Pancreas (tissue), 10 donors: ENCODE measurements around the gene AOAH. TPM values are rescaled to one million over a fixed set of nuclear protein-coding genes. Genes with fewer than 3 reads are reported as not detected.

Experiments
- ATAC-seq, 4 donors: fragments of 200-7000 bp; cut with Tn5 transposase; one replicate each; pipeline versions ENCODE4 v1.8.0 to v1.9.1; 2020; ENCODE audit warnings: mild to moderate bottlenecking in 4 of 4, moderate library complexity in 4 of 4
- DNase-seq, 6 donors: peaks; one replicate each; pipeline ENCODE4 v3.0.0-alpha.2; 2020
- FAIRE-seq: peaks from 2 replicates; lab custom pipeline; 2012; peaks lifted over from hg19 to GRCh38; lab: Jason Lieb, UNC
- H3K27ac ChIP-seq, 4 donors: fragments of 200-600 bp; sonication (generic); 1 replicate in 3 of 4; 2 replicates in 1 of 4; pipeline versions ENCODE4 v1.5.0 to v1.8.0; 2020
- H3K27me3 ChIP-seq, 4 donors: fragments of 200-600 bp; one replicate each; pipeline ENCODE4 v1.8.0; 2021
- H3K36me3 ChIP-seq, 3 donors: fragments of 200-600 bp; sonication (generic) in 1 of 3; one replicate each; pipeline versions ENCODE4 v1.5.0 to v1.8.0; 2020 to 2021
- H3K4me1 ChIP-seq, 3 donors: fragments of 200-600 bp; one replicate each; pipeline ENCODE4 v1.8.0; 2021
- H3K4me3 ChIP-seq, 4 donors: fragments of 200-600 bp; sonication (generic) in 2 of 4; one replicate each; pipeline versions ENCODE4 v1.5.0 to v1.8.0; 2020 to 2021
- H3K9me3 ChIP-seq, 4 donors: fragments of 200-600 bp; one replicate each; pipeline ENCODE4 v1.8.0; 2021
- WGBS, 2 donors: extraction: QIAGEN DNeasy Blood & Tissue Kit; methylation state at CpG; one replicate each; pipeline ENCODE4 v1.1.7; 2013; 5-methylcytosine and 5-hydroxymethylcytosine counted together
- intact Hi-C, 3 donors: fragments of 100-400 bp; cut with DNase I; formaldehyde crosslinking; loops; one replicate each; pipeline versions ENCODE4 v1.11.1 to v1.14.2; 2022
- polyA plus RNA-seq, 2 donors: library from polyadenylated mRNA; stranded (reverse); fragments of 200-250 nt; gene quantifications; one replicate each; pipeline ENCODE4 v1.2.3, GENCODE V29; 2013
- total RNA-seq, 6 donors: library from RNA; stranded (reverse); fragmentation: NEBNext Ultra II Directional in 4 of 6; extraction: Animal tissue kit (Norgen Biotek cat#: 25700) in 4 of 6; gene quantifications; one replicate each; pipeline versions ENCODE4 v1.2.1 to v1.2.4, GENCODE V29; 2021 to 2023
- TF ChIP-seq, protein P1 (sequence below), 4 donors: fragments of 200-600 bp; sonication (generic) in 3 of 4; IDR thresholded peaks; one replicate each; pipeline versions ENCODE4 v1.5.0 to v1.8.0; 2021; ENCODE audit warnings: antibody characterized with exemption in 4 of 4
- donor health status: healthy with polysubstance abuse.
- donor health status: DM: no; HTN: no; CAD: no; lungs with moderate emphysema.
- donor health status: DM: no; HTN: no; CAD: no.
- donor health status: control.
- donor health status: control.
- donor health status: Bipolar disorder and iron deficiency.
- donor health status: DM: yes; HTN: yes; CAD: no.
- donor health status: DM: no; HTN: no; CAD: no.
- donor health status: DM: no; HTN: no; CAD: no.
- donor health status: DM: yes; HTN: yes; CAD: no.

AOAH gene
- total RNA-seq (1 to 10 TPM in 5 of 6 donors, under 1 TPM in 1; 0.79 to 9.0 (median 1.7) TPM), polyA plus RNA-seq (1 to 10 TPM; 2.0 to 2.6 TPM)

DNA sequence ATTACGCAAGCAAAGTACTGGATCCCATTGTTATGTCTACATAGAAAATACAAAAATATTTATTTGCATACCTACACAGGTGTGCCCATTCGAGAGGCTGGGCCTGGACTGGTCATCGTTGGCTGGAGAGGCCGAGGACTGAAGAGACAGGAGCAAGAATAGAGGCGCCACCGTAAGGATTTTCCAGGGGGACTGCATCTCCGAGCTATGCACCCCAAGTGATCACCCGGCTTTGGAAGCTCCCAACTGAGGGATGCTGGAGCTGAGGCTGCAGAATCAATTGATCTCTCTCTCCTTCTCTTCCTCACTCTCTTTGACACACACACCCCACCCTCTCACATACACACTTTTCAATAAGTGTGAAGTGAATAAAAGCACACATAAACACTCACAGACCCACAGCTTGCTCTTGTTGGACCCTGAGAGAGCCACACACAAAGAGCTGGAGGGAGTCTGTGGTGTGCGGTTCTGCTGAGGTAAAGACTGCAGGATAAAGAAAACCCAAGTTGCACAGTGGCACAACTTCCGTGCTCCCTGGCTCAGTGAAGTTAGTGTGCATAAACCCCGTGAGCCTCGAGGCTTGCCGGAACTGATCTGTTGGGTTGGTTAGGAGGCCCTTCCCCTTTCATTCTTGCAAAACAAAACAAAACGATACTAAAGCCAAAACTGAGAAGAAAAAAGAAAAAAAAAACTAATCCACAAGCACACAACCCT, at the start of gene AOAH:
TSS of gene AOAH (minus strand) at position 544 of the 714 bp plus-strand sequence. CDS start at position 198, 346 bp downstream.
- H3K4me1 ChIP-seq = peaks cover 0 to 6% (median 0%) of the 10 kb centered on the region in 3 donors
- intact Hi-C loops = no loop called here
- TF ChIP-seq, protein P1, sequence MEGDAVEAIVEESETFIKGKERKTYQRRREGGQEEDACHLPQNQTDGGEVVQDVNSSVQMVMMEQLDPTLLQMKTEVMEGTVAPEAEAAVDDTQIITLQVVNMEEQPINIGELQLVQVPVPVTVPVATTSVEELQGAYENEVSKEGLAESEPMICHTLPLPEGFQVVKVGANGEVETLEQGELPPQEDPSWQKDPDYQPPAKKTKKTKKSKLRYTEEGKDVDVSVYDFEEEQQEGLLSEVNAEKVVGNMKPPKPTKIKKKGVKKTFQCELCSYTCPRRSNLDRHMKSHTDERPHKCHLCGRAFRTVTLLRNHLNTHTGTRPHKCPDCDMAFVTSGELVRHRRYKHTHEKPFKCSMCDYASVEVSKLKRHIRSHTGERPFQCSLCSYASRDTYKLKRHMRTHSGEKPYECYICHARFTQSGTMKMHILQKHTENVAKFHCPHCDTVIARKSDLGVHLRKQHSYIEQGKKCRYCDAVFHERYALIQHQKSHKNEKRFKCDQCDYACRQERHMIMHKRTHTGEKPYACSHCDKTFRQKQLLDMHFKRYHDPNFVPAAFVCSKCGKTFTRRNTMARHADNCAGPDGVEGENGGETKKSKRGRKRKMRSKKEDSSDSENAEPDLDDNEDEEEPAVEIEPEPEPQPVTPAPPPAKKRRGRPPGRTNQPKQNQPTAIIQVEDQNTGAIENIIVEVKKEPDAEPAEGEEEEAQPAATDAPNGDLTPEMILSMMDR (IDR thresholded peaks at IDR 0.05) = no peak
- FAIRE-seq = no peak
- peak within 1 kb of the TSS in 1 of 4 donors; percentile 26 for H3K4me3 ChIP-seq
- no peaks in the 10 kb centered on the region for H3K9me3 ChIP-seq
- no peaks in the 10 kb centered on the region for H3K27me3 ChIP-seq
- no peaks in the 10 kb centered on the region for H3K36me3 ChIP-seq
- 73 to 85% methylated on average over 14 of the region's 14 CpGs for WGBS, 2 donors
- H3K27ac ChIP-seq = no peak within 1 kb of the TSS
- peak in 1 of 6 donors; percentile 47 for DNase-seq
- ATAC-seq = peak in 3 of 4 donors; percentile 51 to 80 (median 77)

DNA sequence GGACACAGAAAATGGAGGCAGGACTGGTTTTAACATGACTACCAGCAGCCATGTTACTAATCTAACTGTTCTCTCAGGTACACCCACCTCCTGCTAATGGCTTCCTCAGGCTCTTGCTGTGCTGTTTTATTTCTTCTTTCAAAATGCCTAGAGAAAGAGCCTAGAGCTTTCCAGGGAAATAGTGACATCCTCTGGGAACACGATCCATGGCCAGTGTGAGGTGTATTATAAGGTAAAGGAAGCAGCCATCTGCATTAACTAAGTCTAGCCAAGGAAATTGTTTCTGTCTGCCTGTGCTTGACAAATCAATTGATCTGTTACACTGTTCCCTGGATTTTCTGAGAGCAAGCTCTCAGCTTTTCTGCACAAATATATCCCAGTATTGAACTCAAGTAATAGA, 42.2 kb upstream of the AOAH start:
- Histone ChIP-seq H3K9me3 (no peaks in the 10 kb centered on the region), H3K27ac (no peak overlapping the region), H3K27me3 (no peaks in the 10 kb centered on the region), H3K4me3 (no peak overlapping the region), H3K36me3 (no peaks in the 10 kb centered on the region), H3K4me1 (no peaks in the 10 kb centered on the region)
- ATAC-seq = no peak
- intact Hi-C loops = no loop called here
- TF ChIP-seq, protein P1 (IDR thresholded peaks at IDR 0.05) = no peak
- DNase-seq = no peak
- 91 to 97% methylated on average over 1 of the region's 1 CpG for WGBS, 2 donors
- FAIRE-seq = no peak

GRCh38 chr7:36765605-36766004, 41.3 kb upstream of the AOAH start:
- TF ChIP-seq, protein P1 (IDR thresholded peaks at IDR 0.05) = no peak
- DNase-seq (no peak), ATAC-seq (no peak), FAIRE-seq (no peak)
- intact Hi-C loops = no loop called here
- Histone ChIP-seq H3K27ac (no peak overlapping the region), H3K27me3 (no peaks in the 10 kb centered on the region), H3K4me3 (no peak overlapping the region), H3K9me3 (no peaks in the 10 kb centered on the region), H3K36me3 (no peaks in the 10 kb centered on the region), H3K4me1 (no peaks in the 10 kb centered on the region)
- 86 to 91% methylated on average over 4 of the region's 4 CpGs for WGBS, 2 donors

DNA sequence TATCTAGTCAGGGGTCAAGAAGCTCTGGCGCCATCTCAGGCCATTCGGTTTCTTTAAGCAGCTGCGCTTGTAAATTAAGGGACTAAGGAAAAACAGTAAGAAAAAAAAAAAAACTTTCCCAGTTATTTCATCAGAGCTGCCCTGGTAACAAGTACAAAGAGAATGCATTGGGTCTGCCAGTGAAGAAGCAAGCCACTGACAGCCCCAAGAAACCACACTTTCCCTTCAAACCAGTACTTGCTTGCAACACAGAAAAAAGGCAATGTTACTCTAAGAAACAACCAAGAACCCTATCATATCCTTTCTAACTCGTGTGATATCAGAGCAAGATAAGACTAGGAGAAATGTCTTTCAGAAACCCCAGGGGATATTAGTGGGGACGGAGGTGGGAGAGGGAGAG, 40.6 kb upstream of the AOAH start:
- no peak for ATAC-seq

More for the DNA sequence above, 40.6 kb upstream of the AOAH start:
- FAIRE-seq (no peak), DNase-seq (no peak)
- no peaks in the 10 kb centered on the region for H3K27me3 ChIP-seq
- no peaks in the 10 kb centered on the region for H3K4me1 ChIP-seq
- TF ChIP-seq, protein P1 (IDR thresholded peaks at IDR 0.05) = no peak
- H3K27ac ChIP-seq = no peak overlapping the region
- no peak overlapping the region for H3K4me3 ChIP-seq
- intact Hi-C loops = no loop called here
- no peaks in the 10 kb centered on the region for H3K9me3 ChIP-seq
- no peaks in the 10 kb centered on the region for H3K36me3 ChIP-seq
- 83 to 92% methylated on average over 5 of the region's 5 CpGs for WGBS, 2 donors
